GM10266 (cell line): ENCODE data around the gene TMEM233.
A peak's percentile ranks its signal among the peaks of the same experiment; 100 is the strongest.
"Not testable (repeated sequence)": the region's sequence is repeated elsewhere in the genome, so short reads cannot be mapped to it uniquely, and the experiment has no call there.

ENCODE experiments used
- DNase-seq: peaks from one replicate; pipeline ENCODE4 v3.0.0; 2012; ENCODE audit errors: extremely low spot score
- CTCF ChIP-seq: IDR thresholded peaks from 2 replicates; pipeline ENCODE4 v1.5.1; 2012; ENCODE audit warnings: mild to moderate bottlenecking, low read depth; ENCODE audit not compliant: control insufficient read depth, insufficient read depth; ENCODE audit errors: missing control alignments

Gene TMEM233

DNA sequence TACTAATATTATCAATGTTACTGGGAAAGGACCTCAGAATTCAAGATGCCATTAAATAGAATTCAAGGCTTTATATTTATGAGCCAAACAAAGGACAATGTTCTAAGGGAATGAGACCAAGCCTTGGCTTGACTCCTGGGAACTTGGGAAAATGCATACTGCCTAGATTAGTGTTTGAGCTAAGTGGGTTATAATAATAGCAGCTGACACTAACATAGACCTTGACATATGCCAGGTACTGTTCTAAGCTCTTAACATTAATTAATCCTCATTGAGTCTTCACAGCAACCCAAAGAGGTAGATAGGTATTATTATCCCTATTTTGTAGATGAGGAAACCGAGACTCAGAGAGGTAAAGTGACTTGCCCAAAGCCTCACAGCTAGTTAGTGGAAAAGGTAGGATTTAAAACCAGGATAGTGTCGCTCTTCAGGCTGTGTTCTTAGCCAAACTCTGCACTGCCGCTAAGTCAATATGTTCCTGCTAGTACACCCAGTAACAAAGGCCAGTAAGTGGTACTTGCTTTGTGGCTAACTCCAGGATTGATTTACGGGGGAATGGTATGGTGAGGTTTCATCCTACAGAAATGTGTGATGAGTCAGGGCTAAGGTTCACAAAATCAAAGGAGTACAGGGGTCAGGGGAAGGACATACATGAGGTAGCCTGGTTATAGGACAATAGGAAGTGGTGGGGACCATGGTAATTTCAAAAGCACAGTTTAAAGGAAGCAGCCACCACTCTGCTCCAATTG lies 38.5 kb downstream of the TMEM233 start:
- TF ChIP-seq CTCF = no peak
- DNase-seq = no peak

GRCh38 chr12:119634743-119635142 lies 41.2 kb downstream of the TMEM233 start:
- no peak for TF ChIP-seq CTCF
- DNase-seq = no peak

- DNase-seq = no peak
- TF ChIP-seq CTCF = peak; percentile 8
Measured at GRCh38 chr12:119642986-119643385, 49.4 kb downstream of the TMEM233 start.

DNA sequence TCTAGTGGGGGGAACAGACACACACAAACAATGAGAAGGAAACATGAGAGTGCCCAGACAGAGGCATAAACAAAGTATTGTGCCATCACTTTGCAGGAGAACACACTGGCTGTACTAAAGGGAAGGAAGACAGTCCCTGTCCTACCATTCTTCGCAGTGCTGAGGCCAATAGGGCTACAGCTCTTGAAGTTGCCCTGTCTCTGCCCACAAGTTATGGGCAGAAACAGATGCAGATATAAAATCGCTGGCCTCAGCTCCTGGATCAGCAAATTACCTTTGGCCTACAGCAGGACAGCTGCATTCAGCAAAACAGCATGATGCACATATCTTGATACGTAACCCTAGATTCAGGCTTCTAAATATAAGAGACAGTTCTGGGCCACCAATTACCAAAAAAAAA lies 51.4 kb downstream of the TMEM233 start:
- DNase-seq = no peak
- TF ChIP-seq CTCF = no peak

- DNase-seq = no peak
- TF ChIP-seq CTCF = no peak
Measured at GRCh38 chr12:119645535-119646059, 52.0 kb downstream of the TMEM233 start.

DNA sequence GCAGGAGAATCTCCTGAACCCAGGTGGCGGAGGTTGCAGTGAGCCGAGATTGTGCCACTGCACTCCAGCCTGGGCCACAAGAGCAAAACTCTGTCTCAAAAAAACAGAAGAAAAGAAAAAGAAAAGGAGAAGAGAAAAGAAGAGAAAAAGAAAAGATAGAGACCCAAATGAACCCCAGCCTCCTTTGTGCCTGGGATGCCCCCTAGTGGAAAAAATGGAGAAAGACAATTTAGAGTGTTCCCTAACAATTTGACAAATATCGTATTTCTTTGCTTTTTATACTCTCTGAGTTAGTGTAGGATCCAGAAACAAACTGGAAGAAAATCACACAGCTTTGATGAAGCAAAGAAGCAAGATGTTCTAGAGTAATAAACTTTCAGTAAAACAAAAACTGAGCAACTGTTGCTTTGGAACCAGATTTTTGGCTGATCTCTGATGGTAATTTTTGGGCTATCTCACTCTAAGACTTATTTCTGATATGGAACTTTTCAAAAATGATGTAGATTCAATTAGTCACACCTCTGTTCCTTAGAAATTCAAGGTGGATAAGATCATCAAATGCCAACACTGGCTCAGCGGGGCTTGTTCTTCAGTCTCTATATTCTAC lies 55.7 kb downstream of the TMEM233 start:
- peak; percentile 54 for TF ChIP-seq CTCF
- DNase-seq = peak; percentile 51

DNA sequence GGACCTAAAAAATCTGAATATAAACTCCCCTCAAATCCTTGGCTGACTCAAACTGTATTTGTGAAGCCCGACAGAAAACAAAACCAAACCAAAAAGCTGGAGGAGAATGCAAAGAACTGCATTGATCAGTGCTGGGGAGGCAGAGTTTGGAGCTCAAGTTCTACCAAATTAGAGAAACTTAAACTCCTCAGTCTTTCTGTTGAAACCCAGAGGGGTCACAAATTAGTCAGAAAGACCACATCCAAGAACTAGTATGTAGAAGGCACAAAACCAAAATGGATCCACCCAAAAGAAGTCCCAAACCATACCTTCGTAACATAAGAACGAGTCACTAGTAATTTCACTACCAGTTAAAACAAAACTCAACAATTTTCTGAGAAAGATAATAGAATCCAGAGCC lies 59.1 kb downstream of the TMEM233 start:
- no peak for TF ChIP-seq CTCF
- no peak for DNase-seq

GRCh38 chr12:119657001-119657400 lies 63.4 kb downstream of the TMEM233 start:
- not testable (repeated sequence) for DNase-seq

- DNase-seq = not testable (repeated sequence)
Measured at GRCh38 chr12:119658166-119658565, 64.6 kb downstream of the TMEM233 start.
